K562 (cell line): ENCODE results near the gene CALM3. TPM values are rescaled to one million over a fixed set of nuclear protein-coding genes. Genes with fewer than 3 reads are reported as not detected.

ENCODE experiments used
- AFF1 ChIP-seq, 2 experiments: fragments of 450-650 bp; IDR thresholded peaks; 2 replicates each; pipeline ENCODE4 v1.6.1; 2018; ENCODE audit warnings: mild to moderate bottlenecking in 2 of 2, low read depth in 1 of 2; ENCODE audit not compliant: partially characterized antibody in 2 of 2
- CBX2 ChIP-seq: fragments of 200-600 bp; sonication (generic); IDR thresholded peaks from one replicate; pipeline ENCODE4 v1.6.1; 2012; ENCODE audit warnings: mild to moderate bottlenecking, low read length, inconsistent platforms; ENCODE audit not compliant: insufficient read depth, poor library complexity, severe bottlenecking
- ELF2 ChIP-seq: fragments of 250-450 bp; sonication (Bioruptor Pico); IDR thresholded peaks from 2 replicates; pipeline ENCODE4 v1.5.0; 2021; ENCODE audit warnings: mild to moderate bottlenecking
- FOXA1 ChIP-seq: fragments of 450-650 bp; IDR thresholded peaks from 2 replicates; pipeline ENCODE4 v1.6.1; 2016; ENCODE audit warnings: mild to moderate bottlenecking, borderline replicate concordance
- KDM1A ChIP-seq, 2 experiments: fragments of 450-650 bp; IDR thresholded peaks; 2 replicates each; pipeline ENCODE4 v1.6.1; 2016; ENCODE audit warnings: mild to moderate bottlenecking in 2 of 2
- KLF10 ChIP-seq: fragments of 250-450 bp; sonication (Bioruptor Pico); IDR thresholded peaks from 2 replicates; pipeline ENCODE4 v1.6.1; 2021; ENCODE audit warnings: matching md5 sums
- MYNN ChIP-seq, 2 experiments: sonication (generic); formaldehyde crosslinking in 1 of 2; IDR thresholded peaks; 2 replicates each; pipeline versions ENCODE4 v1.5.0 to v1.6.1; 2016 to 2020; ENCODE audit warnings: antibody characterized with exemption in 1 of 2, missing genetic modification reagents in 1 of 2
- ZNF134 ChIP-seq: fragments of 250-450 bp; sonication (Bioruptor Pico); conservative IDR thresholded peaks from 2 replicates; pipeline ENCODE4 v1.4.0; 2020
- ZNF318 ChIP-seq, 2 experiments: fragments of 450-650 bp; IDR thresholded peaks; 2 replicates each; pipeline ENCODE4 v1.6.1; 2016; ENCODE audit warnings: mild to moderate bottlenecking in 2 of 2, borderline replicate concordance in 1 of 2, low read depth in 1 of 2, moderate library complexity in 1 of 2
- polyA plus RNA-seq, 8 experiments: library from polyadenylated mRNA; depleted of rRNA in 4 of 8; stranded (reverse) in 5 of 8; unstranded in 3 of 8; fragments of >200 nt; fragmentation: Nextera tagmentation in 2 of 8; fragmentation: Illumina TruSeq in 1 of 8; extraction: Ambion mirVana in 2 of 8; extraction: Trizol in 1 of 8; gene quantifications; 2 replicates each; pipeline versions ENCODE4 v1.2.1 to v1.2.3, GENCODE V29; 2011 to 2014; ENCODE audit warnings: inconsistent platforms in 1 of 8, missing spikeins in 1 of 8
- total RNA-seq, 7 experiments: library from RNA; depleted of rRNA in 6 of 7; stranded (reverse); fragments of >200 nt in 6 of 7; fragmentation: Illumina TruSeq in 2 of 7; extraction: Trizol in 2 of 7; gene quantifications; 2 replicates each; pipeline versions ENCODE4 v1.2.1 to v1.2.3, GENCODE V29; 2011 to 2021; ENCODE audit warnings: low replicate concordance in 1 of 7

CALM3 gene
- total and polyA plus RNA-seq, 9 of the 15 experiments (the other 6 are each of a cell fraction or from before 2014, with no cell fraction given), result 34.6 to 350 (median 156) TPM

- TF ChIP-seq ZNF318 (IDR thresholded peaks at IDR 0.05; ENCODE audit: borderline replicate concordance in 1 of 2, low read depth in 1 of 2) (no peak), ELF2 (no peak), AFF1 (IDR thresholded peaks at IDR 0.05; ENCODE audit: low read depth in 1 of 2, partially characterized antibody in 2 of 2) (no peak), ZNF134 (no peak), CBX2 (no peak), KDM1A (IDR thresholded peaks at IDR 0.05) (no peak), FOXA1 (no peak), KLF10 (no peak), MYNN (IDR thresholded peaks at IDR 0.05) (peak; percentile 91), MYNN (CRISPR knock-in tag; IDR thresholded peaks at IDR 0.05) (no peak)
Measured at GRCh38 chr19:46629546-46630025, 28.5 kb downstream of the CALM3 start (continued).
